Measurements from ENCODE around the gene LAMA2. TPM values are rescaled to one million over a fixed set of nuclear protein-coding genes. Genes with fewer than 3 reads are reported as not detected.

Gene LAMA2
- total and polyA plus RNA-seq, 2 of the 8 experiments (the other 6 are each of a cell fraction or from before 2014, with no cell fraction given): 1.3 to 3.8 TPM

DNA sequence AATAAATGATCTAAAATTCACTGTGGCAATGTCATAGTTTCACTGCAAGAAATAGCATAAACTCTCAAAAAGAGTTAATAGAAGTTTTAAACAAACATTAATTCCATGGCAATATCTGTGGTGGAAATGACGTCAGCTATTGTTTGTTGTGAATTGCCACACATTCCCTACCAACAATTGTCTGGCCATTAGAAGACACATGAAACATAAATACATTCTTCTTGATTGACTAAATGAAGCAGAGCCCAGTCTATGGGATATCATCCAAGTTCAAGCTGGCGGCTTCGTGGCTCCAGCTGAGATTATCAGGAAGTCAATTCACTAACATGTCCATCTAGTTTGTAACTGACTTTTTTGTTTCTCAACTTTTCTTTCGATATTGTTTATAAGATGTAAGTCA is 458.0 kb downstream of the LAMA2 start:
- Histone ChIP-seq H3K4me3 (ENCODE audit: extremely low read depth in 1 of 4, insufficient read depth in 2 of 4, low read depth in 3 of 4, low read length in 4 of 4) (no peak overlapping the region), H3K27ac (ENCODE audit: low read depth, low read length) (no peak overlapping the region)
- no peak for FAIRE-seq
- TF ChIP-seq NANOG (IDR thresholded peaks at IDR 0.05; ENCODE audit: insufficient read depth, low read depth, low read length, poor library complexity, severe bottlenecking) (no peak), YY1 (IDR thresholded peaks at IDR 0.05; ENCODE audit: low read depth, low read length) (no peak), MAX (IDR thresholded peaks at IDR 0.05) (no peak), SIX5 (IDR thresholded peaks at IDR 0.05; ENCODE audit: low read depth, low read length) (no peak), EGR1 (IDR thresholded peaks at IDR 0.05; ENCODE audit: borderline replicate concordance, low read depth, low read length) (no peak)

More for the DNA sequence above, 458.0 kb downstream of the LAMA2 start:
- no peak for DNase-seq (ENCODE audit: low read depth in 1 of 2, low spot score in 2 of 2)
- Histone ChIP-seq H2AK5ac (ENCODE audit: low read depth, low read length) (no peak overlapping the region), H3K9me3 (ENCODE audit: insufficient read depth in 2 of 2, low read depth in 1 of 2, low read length in 1 of 2) (no peaks in the 10 kb centered on the region), H4K8ac (ENCODE audit: extremely low read depth, insufficient read depth, low read length) (no peak overlapping the region), H3K27me3 (replicated peaks in 1 of 4; ENCODE audit: control insufficient read depth in 3 of 4, extremely low read depth in 1 of 4, insufficient read depth in 3 of 4, low read length in 3 of 4) (no peaks in the 10 kb centered on the region), H4K91ac (replicated peaks; ENCODE audit: insufficient read length, low read length) (no peak overlapping the region), H3K18ac (ENCODE audit: extremely low read depth, low read length) (no peak overlapping the region), H3K56ac (replicated peaks; ENCODE audit: insufficient read length, low read depth, low read length) (no peak overlapping the region), H2AFZ (ENCODE audit: low read length) (no peak overlapping the region), H2BK15ac (ENCODE audit: low read length) (no peak overlapping the region), H3K36me3 (ENCODE audit: control insufficient read depth in 2 of 4, insufficient read depth in 4 of 4, low read length in 3 of 4) (no peaks in the 10 kb centered on the region), H2BK5ac (ENCODE audit: low read depth, low read length) (no peak overlapping the region), H3K14ac (ENCODE audit: insufficient read length) (no peak overlapping the region), H3K79me2 (ENCODE audit: control insufficient read depth in 1 of 2, insufficient read depth in 2 of 2, low read length in 2 of 2) (no peaks in the 10 kb centered on the region), H2BK20ac (ENCODE audit: low read length) (no peak overlapping the region), H2BK120ac (replicated peaks; ENCODE audit: low read depth, low read length) (no peak overlapping the region), H3K79me1 (ENCODE audit: low read depth, low read length) (no peaks in the 10 kb centered on the region; the same call in 1 of the 2 replicates), H3K9ac (replicated peaks in 1 of 4; ENCODE audit: extremely low read depth in 1 of 4, low read depth in 3 of 4, low read length in 3 of 4) (no peak overlapping the region), H3K23me2 (ENCODE audit: low read depth, low read length) (no peaks in the 10 kb centered on the region), H3K4ac (replicated peaks; ENCODE audit: insufficient read length, low read depth, low read length) (no peak overlapping the region), H3K4me1 (replicated peaks in 1 of 4; ENCODE audit: control insufficient read depth in 3 of 4, insufficient read depth in 4 of 4, low read length in 3 of 4) (peaks cover 0 to 8% (median 1%) of the 10 kb centered on the region in 4 experiments; a peak in 1 of 7 replicates), H4K5ac (ENCODE audit: insufficient read length, low read depth, low read length) (no peak overlapping the region), H4K20me1 (replicated peaks in 1 of 2; ENCODE audit: control insufficient read depth in 1 of 2, insufficient read depth in 2 of 2, low read length in 2 of 2) (no peaks in the 10 kb centered on the region), H2BK12ac (ENCODE audit: low read depth, low read length) (no peak overlapping the region), H3K23ac (ENCODE audit: insufficient read length) (no peak overlapping the region), H3K4me2 (ENCODE audit: insufficient read depth in 1 of 2, low read depth in 2 of 2, low read length in 2 of 2) (no peak overlapping the region)
- ChIA-PET POLR2A (ENCODE audit: partially characterized antibody) (no interaction called here), CTCF (ENCODE audit: partially characterized antibody) (interaction anchor here (1.2 to 1.8 kb wide), 2 partner anchors 29 to 74 kb away, joined by 3 to 4 read pairs; no protein-coding TSS in a partner anchor)
- WGBS, 2 experiments (ENCODE audit: extremely low coverage in 1 of 2, insufficient coverage in 1 of 2, insufficient read length in 1 of 2, insufficient replicate concordance in 2 of 2, low coverage in 1 of 2, low lambda C conversion rate in 2 of 2, missing lambda C conversion rate in 1 of 2): 96% methylated on average over 4 of the region's 4 CpGs; no CpG with 5 or more reads in 1 of the 2 experiments
